Iris pigment epithelial cell (primary cell): ENCODE data around the gene TAP1.

Experiments
- DNase-seq: peaks from one replicate; pipeline ENCODE4 v3.0.0-alpha.2; 2011; ENCODE audit warnings: low read depth

Gene TAP1

GRCh38 chr6:32860674-32861073 lies 7.2 kb upstream of the TAP1 start:
- DNase-seq, result no peak

GRCh38 chr6:32858194-32858593 lies 4.7 kb upstream of the TAP1 start:
- no peak for DNase-seq

GRCh38 chr6:32857156-32857891 lies 3.8 kb upstream of the TAP1 start:
- DNase-seq, result no peak

DNA sequence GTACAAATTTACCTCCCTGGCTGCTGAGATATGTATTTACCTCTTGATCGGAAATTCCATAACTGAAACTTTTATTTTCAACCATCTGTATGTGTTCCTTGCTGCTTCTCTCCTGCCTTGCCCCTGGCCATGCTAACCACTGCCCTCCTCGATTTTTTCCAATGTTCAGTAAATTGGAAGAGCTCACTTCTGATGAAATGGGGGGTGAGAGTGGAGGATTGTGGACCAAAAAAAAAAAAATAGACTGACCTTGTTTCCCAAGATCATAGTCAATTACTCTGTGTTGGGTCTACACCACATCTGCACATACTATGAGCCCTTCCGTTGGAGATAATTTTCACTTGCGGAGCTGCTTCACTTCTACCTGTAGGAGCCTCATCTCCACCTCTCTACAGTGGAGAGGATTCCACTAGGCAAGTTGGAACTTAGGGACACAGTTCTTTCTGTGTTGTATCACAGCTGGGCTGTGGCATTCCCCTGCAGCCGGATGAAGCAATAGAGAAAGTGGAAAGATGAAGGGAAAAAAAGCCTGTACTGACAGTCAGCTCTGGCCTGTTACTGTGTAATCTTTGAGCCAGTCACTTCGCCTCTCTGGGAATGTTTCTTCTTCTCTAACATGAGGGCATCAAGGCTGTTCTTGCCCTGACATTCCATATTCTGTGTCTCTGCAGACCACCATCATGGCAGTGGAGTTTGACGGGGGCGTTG lies 2.1 kb upstream of the TAP1 start:
- DNase-seq, result no peak

DNA sequence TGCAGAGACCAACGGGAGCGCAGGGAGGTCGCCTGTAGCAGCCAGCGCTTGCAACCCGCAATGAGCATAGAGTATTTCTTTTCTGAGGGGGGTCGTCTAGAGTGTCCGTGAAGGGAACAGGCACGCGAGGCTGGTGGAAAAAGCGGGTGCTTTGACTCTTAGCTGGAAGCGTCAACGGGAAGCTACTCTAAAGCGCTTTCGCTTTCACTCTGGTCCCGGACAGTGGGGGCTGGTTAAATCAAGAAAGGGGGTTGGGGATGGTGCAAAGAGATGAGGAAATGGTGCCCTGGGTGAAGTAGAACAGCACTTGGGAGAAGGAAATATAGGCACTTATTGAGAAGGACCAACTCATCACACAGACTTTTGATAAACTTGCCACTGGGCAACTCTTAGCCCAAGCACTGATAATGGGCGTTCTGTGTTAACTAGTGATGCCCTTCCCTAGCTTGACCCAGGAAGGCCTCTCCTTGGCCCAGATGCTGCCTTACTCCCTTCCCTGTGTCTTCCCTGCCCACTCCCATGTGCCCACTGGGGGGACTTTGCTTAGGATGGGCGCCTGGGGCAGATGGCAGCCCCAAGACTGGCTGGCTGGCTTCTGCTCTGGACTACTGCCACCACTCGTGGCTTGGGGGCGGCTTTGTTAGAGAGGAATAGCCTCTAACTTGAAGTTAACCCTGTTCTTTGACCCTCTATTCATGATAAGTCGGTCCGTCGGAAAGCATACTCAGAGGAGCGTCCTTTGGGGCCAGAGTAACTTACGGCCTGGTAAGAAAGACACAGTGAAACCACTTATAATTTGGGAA lies 1.1 kb upstream of the TAP1 start:
- peak; percentile 58 for DNase-seq

DNA sequence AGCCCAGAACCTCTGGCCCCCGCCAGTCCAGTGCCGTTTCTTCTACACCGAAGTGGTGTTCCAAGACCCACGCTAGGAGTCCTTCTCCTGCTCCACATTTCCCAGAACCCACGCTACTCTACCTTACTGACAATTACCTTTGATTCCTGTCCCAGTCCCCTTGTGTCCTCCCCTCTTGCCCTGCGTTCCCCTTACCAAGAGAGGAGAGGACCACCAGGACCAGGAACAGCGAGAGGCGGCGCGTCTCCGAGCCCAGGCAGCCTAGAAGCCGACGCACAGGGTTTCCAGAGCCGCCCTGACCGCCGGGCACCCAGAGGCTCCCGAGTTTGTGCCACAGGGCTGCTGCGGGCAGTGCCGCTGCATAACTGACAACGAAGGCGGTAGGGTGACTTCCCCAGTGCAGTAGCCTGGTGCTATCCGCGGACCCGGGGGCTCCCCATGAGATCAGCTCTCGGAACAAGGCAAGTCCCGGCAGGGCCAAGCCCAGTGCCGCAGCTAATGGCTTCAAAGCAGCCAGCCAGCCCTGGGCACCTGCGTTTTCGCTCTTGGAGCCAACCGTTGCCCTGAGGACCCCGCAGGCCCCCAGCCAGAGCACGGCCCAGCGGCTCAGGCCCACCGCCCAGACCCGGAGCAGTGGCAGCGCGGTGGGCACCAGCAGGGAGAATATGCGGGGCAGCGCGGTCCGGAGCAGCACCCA lies 512 bp downstream of the TAP1 start:
- peak; percentile 49 for DNase-seq

GRCh38 chr6:32852018-32852843 lies 1.3 kb downstream of the TAP1 start:
- peak; percentile 7 for DNase-seq

GRCh38 chr6:32851025-32851424 lies 2.5 kb downstream of the TAP1 start:
- no peak for DNase-seq

DNA sequence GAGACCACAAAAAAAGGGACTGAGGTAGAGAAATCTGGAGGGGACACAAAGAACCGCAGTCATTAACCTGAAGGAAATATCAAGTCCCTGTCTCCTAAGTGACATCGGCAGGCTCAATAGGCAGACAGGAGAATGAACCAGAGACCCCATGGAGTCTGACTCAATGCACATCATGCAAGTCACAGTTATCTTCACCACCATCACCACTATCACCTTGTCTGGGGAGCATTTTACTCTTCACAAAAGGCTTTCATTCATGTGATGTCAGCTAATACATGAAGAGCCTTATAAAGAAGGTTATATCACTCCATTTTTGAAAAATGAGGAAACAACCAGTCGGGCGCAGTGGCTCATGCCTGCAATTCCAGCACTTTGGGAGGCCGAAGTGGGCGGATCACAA lies 4.4 kb downstream of the TAP1 start:
- DNase-seq, result no peak

DNA sequence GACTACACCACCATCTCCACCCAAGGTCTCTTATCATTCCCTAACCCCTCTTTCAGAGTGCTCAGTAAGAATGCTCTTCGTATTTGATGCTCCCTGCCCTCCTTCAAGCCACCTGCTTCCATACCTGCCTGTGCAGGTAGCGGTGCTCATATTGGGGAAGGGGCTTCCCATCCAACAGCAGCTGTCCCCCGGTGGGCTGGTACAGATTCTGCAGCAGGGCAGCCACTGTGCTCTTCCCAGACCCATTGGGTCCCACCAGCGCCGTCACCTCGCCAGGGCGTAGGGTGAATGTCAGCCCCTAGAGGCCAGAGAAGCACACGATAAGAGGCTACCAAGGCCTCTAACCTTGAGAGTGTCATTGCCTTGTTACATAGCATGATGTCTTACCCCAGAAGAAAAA lies 5.7 kb downstream of the TAP1 start:
- no peak for DNase-seq

DNA sequence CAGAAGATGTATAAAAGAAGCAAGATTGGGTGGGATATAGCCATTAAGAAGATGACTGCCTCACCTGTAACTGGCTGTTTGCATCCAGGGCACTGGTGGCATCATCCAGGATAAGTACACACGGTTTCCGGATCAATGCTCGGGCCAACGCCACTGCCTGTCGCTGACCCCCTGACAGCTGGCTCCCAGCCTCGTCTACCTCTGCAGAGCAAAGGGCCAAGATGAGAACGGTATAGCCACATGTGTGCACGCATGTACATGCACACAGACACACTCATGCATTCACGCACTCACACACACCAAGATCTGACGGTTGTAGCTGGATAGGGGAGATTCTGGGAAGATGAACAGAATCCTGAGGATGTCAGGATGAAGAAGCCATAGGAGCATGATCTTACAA lies 6.5 kb downstream of the TAP1 start:
- no peak for DNase-seq

DNA sequence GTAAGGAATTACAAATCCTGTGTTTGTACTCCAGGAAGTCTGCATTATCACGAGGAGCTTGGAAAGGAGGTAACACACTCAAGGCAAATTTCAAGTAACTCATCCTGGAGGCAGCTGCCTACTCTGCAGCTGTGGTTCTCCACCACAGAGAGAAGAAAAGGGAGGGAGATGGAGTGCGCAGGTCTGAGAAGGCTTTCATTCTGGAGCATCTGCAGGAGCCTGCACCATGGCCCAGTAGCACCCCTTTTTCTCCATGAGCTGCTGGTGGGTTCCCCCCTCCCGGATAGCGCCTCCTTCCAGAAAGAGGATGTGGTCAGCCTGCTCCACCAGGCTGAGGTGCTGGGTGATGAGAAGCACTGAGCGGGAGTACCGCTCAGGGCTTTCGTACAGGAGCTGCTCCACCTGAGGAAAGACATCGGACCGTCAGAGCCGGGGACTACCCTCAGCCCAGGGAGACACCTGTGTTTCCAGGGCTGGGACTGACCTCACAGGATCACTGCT lies 8.1 kb downstream of the TAP1 start:
- DNase-seq, result no peak

DNA sequence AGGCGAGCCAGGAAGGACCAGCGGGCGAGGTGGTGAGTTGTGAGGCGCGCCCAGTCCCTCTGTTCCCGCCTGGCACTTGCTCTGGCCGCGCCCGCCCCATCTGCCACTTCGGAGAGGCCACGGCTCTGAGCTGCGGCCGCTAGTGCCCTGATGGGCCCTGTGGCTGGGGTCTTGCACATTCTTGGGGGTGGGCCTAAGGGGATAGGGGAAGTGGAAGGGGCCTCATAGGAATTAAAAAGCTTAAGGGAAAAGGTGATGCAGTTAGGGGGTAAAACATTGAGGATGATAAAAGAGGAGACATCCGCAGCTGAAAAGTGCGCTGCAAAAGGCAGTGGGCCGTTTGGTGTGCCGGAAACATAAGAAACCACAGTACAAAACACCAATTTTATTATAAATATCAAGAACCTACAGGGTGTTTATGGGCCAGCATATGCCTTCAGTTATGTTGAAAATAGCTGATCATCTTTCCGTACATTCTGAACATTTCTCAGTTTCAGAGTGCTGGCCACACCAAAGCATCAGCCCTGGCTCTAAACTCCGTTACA lies 8.6 kb downstream of the TAP1 start:
- no peak for DNase-seq

GRCh38 chr6:32843979-32844838 lies 9.3 kb downstream of the TAP1 start, which contains the start of gene PSMB8:
TSS of gene PSMB8 (minus strand) at chr6:32844047. CDS start at chr6:32843996, 51 bp downstream.
- peak; percentile 94 for DNase-seq

GRCh38 chr6:32843331-32843978 lies 10.0 kb downstream of the TAP1 start:
- peak; percentile 10 for DNase-seq

DNA sequence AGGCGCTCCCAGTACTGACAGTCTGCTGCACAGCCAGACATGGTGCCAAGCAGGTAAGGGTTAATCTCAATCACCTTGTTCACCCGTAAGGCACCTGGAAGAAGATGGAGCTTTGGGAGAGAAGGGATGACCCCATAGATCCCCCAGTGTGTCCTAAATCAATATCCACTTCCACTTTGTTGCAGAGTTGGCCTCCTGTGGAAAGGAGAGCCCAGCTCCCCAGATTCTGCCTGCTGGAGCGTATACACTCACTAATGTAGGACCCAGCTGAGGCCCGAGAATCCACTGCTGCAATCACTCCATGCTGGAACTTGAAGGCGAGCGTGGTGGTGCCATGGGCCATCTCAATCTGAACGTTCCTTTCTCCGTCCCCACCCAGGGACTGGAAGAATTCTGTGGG lies 10.8 kb downstream of the TAP1 start:
- no peak for DNase-seq

GRCh38 chr6:32842021-32842650 lies 11.4 kb downstream of the TAP1 start:
- no peak for DNase-seq

DNA sequence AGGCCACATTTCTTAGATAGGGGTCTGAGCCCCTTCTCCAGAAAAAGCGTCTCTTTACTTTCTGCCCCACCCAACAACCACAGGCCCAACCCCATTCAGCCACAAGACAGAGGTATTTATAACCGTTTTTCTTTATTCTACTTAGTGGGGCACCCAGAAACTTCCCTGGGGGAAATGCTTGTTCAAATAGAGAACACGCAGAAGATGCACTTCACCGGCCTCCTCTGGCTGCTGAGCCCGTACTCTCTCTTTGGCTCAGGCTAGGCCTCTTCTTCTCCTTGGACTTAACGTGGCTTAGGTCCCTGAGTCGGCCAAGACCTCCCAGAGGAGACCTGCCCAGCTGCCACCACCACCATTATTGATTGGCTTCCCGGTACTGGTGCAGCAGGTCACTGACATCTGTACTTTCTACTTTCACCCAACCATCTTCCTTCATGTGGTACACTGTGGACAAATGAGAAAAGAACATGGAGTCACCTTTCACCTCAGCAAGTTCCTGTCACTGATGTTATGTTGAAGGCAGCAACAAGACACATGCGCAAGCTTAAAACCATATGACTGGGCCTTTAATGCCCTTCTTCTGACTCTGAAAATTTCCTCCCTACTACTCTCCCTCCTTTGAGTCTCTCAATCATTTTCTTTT lies 12.8 kb downstream of the TAP1 start:
- no peak for DNase-seq
